ENCODE measurements around the gene BCL2L11. TPM values are rescaled to one million over a fixed set of nuclear protein-coding genes. Genes with fewer than 3 reads are reported as not detected.

The BCL2L11 gene
- total and polyA plus RNA-seq, 10 of the 15 experiments (the other 5 are each of a cell fraction or from before 2014, with no cell fraction given) = 0.29 to 10.1 (median 1.1) TPM

GRCh38 chr2:111182121-111182520 lies 61.4 kb downstream of the BCL2L11 start:
- FAIRE-seq (no peak), ATAC-seq (no peak), DNase-seq (ENCODE audit: low read depth, low spot score) (no peak)
- H3K79me2 ChIP-seq (ENCODE audit: control insufficient read depth, insufficient read depth, low read length) = no peaks in the 10 kb centered on the region
- WGBS (ENCODE audit: insufficient coverage, insufficient replicate concordance, low lambda C conversion rate, missing lambda C conversion rate) = 89% methylated on average over 2 of the region's 2 CpGs
- intact Hi-C loops (cut with micrococcal nuclease; ENCODE audit: unreplicated experiment) = no loop called here
- no peaks in the 10 kb centered on the region; the same call in 2 of the 3 replicates for H3K9me3 ChIP-seq (replicated peaks; ENCODE audit: control insufficient read depth, insufficient read depth, low read length)
- ChIA-PET SMC1A (ENCODE audit: uncharacterized antibody, unreplicated experiment) (interaction anchor here (1.1 to 9.4 kb wide), 2 partner anchors 13 kb away, joined by 3 to 75 read pairs; no protein-coding TSS in a partner anchor), RAD21 (ENCODE audit: unreplicated experiment) (no interaction called here), POLR2A (no interaction called here), CTCF (no interaction called here)
- H3K27me3 ChIP-seq (replicated peaks in 1 of 2; ENCODE audit: control insufficient read depth in 2 of 2, insufficient read depth in 2 of 2, low read length in 1 of 2) = peaks cover 0 to 22% of the 10 kb centered on the region in 2 experiments; a peak in 2 of 4 replicates
- H3K36me3 ChIP-seq (ENCODE audit: control insufficient read depth in 2 of 2, insufficient read depth in 2 of 2, low read length in 1 of 2) = no peaks in the 10 kb centered on the region
- no peak overlapping the region for H3K4me3 ChIP-seq
- H3K27ac ChIP-seq (ENCODE audit: control insufficient read depth, insufficient read depth) = no peak overlapping the region
- H3K9ac ChIP-seq (ENCODE audit: control insufficient read depth, insufficient read depth, low read length) = no peak overlapping the region
- H2AFZ ChIP-seq (ENCODE audit: control insufficient read depth, low read depth, low read length) = no peak overlapping the region
- TF ChIP-seq NFYB (IDR thresholded peaks at IDR 0.05; ENCODE audit: insufficient read depth, low read depth, low read length) (no peak), ZBTB33 (IDR thresholded peaks at IDR 0.05) (no peak), EZH2 (IDR thresholded peaks at IDR 0.05; ENCODE audit: borderline replicate concordance, control insufficient read depth, low read depth, low read length) (no peak), CBX5 (IDR thresholded peaks at IDR 0.05; ENCODE audit: low read depth) (no peak), ZBTB11 (CRISPR knock-in tag; IDR thresholded peaks at IDR 0.05) (no peak)
- TF ChIP-seq, protein P1, sequence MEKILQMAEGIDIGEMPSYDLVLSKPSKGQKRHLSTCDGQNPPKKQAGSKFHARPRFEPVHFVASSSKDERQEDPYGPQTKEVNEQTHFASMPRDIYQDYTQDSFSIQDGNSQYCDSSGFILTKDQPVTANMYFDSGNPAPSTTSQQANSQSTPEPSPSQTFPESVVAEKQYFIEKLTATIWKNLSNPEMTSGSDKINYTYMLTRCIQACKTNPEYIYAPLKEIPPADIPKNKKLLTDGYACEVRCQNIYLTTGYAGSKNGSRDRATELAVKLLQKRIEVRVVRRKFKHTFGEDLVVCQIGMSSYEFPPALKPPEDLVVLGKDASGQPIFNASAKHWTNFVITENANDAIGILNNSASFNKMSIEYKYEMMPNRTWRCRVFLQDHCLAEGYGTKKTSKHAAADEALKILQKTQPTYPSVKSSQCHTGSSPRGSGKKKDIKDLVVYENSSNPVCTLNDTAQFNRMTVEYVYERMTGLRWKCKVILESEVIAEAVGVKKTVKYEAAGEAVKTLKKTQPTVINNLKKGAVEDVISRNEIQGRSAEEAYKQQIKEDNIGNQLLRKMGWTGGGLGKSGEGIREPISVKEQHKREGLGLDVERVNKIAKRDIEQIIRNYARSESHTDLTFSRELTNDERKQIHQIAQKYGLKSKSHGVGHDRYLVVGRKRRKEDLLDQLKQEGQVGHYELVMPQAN (conservative IDR thresholded peaks at IDR 0.05) = no peak
- H3K4me1 ChIP-seq (ENCODE audit: control insufficient read depth, insufficient read depth, low read length) = no peaks in the 10 kb centered on the region
- H3K4me2 ChIP-seq (ENCODE audit: control insufficient read depth, insufficient read depth) = no peak overlapping the region
- BruUV-seq (replicated peaks) = no TSS peak
- no peaks in the 10 kb centered on the region for H4K20me1 ChIP-seq (ENCODE audit: control insufficient read depth, insufficient read depth)
- in situ Hi-C loops (cut with MboI) = no loop called here

All from GM12878 (cell line).